Transverse colon (tissue), 4 donors: ENCODE data around the gene CCDC63. TPM values are rescaled to one million over a fixed set of nuclear protein-coding genes. Genes with fewer than 3 reads are reported as not detected.

ENCODE experiments used
- DNase-seq: peaks from one replicate; pipeline ENCODE4 v3.0.0-alpha.2; 2019
- H3K27ac ChIP-seq, 4 donors: fragments of 200-600 bp; sonication (generic); 2 replicates each; pipeline ENCODE4 v1.5.1; 2016 to 2018; ENCODE audit warnings: inconsistent platforms in 4 of 4
- H3K27me3 ChIP-seq: fragments of 200-600 bp; sonication (generic); 2 replicates; pipeline ENCODE4 v1.5.1; 2017; ENCODE audit warnings: inconsistent platforms
- H3K36me3 ChIP-seq, 4 donors: fragments of 200-600 bp; sonication (generic); 2 replicates each; pipeline ENCODE4 v1.5.1; 2017 to 2019; ENCODE audit warnings: inconsistent platforms in 4 of 4
- H3K4me1 ChIP-seq, 4 donors: fragments of 200-600 bp; sonication (generic); 2 replicates each; pipeline ENCODE4 v1.5.1; 2017 to 2020; ENCODE audit warnings: inconsistent platforms in 4 of 4
- H3K4me3 ChIP-seq, 4 donors: fragments of 200-600 bp; sonication (generic); 1 replicate in 1 of 4; 2 replicates in 3 of 4; pipeline versions ENCODE4 v1.5.1 to v1.6.1; 2017 to 2019; ENCODE audit warnings: inconsistent platforms in 4 of 4
- H3K9me3 ChIP-seq, 2 donors: fragments of 200-600 bp; sonication (generic); 2 replicates each; pipeline ENCODE4 v1.5.1; 2017 to 2019; ENCODE audit warnings: inconsistent platforms in 2 of 2
- EP300 ChIP-seq: sonication (generic); formaldehyde crosslinking; IDR thresholded peaks from one replicate; pipeline ENCODE4 v1.6.1; 2017; ENCODE audit warnings: antibody characterized with exemption, low read depth
- POLR2A ChIP-seq: fragments of 450-650 bp; IDR thresholded peaks from one replicate; pipeline ENCODE4 v1.6.1; 2016; ENCODE audit warnings: antibody characterized with exemption, mild to moderate bottlenecking, moderate library complexity
- POLR2AphosphoS5 ChIP-seq, 3 donors: sonication (generic); formaldehyde crosslinking; IDR thresholded peaks; one replicate each; pipeline ENCODE4 v1.6.1; 2016; ENCODE audit warnings: antibody characterized with exemption in 3 of 3
- WGBS, 2 donors: methylation state at CpG; one replicate each; pipeline ENCODE4 v1.1.5; 2018; ENCODE audit warnings: low coverage in 1 of 2; 5-methylcytosine and 5-hydroxymethylcytosine counted together
- in situ Hi-C, 4 donors: fragments of 200-750 bp; cut with MboI; loops; one replicate each; pipeline versions ENCODE4 v1.15.0 to v1.15.1; 2017; ENCODE audit warnings: low sequenced_read_pairs in 3 of 4, low pct_ligation_motif_present in 1 of 4, low pct_unique_long_range_greater_than_20kb in 1 of 4
- intact Hi-C: fragments of 100-400 bp; cut with DNase I; formaldehyde crosslinking; loops from one replicate; pipeline ENCODE4 v1.15.1; 2023; ENCODE audit warnings: low total_unique reads
- total RNA-seq, 4 donors: library from RNA; depleted of rRNA; stranded (reverse); fragments of >200 nt; gene quantifications; one replicate each; pipeline ENCODE4 v1.1.0, GENCODE V29; 2016
- TF ChIP-seq, protein P1 (sequence below), 5 experiments: fragments of 200-600 bp in 3 of 5; fragments of 450-650 bp in 2 of 5; sonication (generic) in 3 of 5; IDR thresholded peaks; 1 replicate in 2 of 5; 2 replicates in 3 of 5; pipeline ENCODE4 v1.5.1; 2016 to 2017; ENCODE audit warnings: antibody characterized with exemption in 5 of 5, inconsistent platforms in 3 of 5, mild to moderate bottlenecking in 2 of 5, moderate library complexity in 1 of 5

The CCDC63 gene
- total RNA-seq, 4 donors from 2014 or later: not detected

DNA sequence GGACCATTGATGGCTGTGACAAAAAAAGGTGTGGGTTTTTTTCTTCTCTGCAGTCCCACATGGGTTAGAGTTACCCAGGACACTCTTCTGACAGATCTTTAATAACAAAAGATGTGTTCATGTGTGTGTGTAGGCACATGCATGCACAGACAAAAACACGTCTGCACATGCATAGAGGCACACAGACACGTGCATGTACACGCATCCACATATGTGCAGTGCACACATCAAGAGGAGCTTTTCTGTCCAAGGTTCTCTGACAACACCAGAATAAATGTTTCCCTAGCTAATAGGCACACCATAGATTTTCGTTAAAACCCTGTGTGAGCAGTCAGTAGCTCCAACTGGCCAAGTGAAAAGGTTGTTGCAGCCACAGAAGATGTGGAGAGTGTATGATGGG lies 76.4 kb downstream of the CCDC63 start:
- 84% methylated on average over 4 of the region's 4 CpGs; no CpG with 5 or more reads in 1 of the 2 donors for WGBS, 2 donors
- intact Hi-C loops (no loop called here), in situ Hi-C loops (no loop called here)

DNA sequence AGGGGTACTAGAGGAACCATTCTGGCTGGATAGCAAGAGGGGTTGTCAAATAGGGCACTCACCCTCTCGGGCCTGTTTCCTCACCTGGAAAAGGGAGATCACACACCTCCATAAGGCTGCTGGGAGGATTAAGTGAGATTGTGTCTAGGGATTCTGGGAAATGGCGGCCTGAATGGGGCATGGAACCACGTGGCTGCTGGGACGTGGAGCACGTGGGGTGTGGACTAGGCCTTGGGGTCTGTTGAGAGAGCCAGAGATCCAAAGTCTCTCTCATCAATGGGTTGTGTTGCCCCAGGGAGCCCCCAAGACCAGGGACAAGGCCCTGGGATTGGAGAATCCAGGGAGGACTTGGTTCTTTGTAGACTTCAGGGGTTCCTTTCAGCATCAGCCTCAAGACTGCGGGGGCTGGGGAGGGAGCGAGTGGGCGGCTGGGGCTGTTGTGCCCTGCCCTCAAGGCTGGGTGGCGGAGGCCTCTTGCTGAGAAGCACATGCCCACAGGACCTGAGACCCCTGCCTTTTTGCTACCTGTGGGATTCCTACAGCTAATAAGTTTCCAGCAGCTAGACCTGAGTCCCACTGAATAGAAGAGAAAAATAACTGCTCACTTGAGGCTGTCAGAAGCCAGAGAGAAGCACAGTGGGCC lies 77.0 kb downstream of the CCDC63 start:
- no peaks in the 10 kb centered on the region for H3K36me3 ChIP-seq
- no peak overlapping the region for H3K27ac ChIP-seq
- H3K4me3 ChIP-seq: no peak overlapping the region
- intact Hi-C loops: no loop called here
- no peaks in the 10 kb centered on the region for H3K9me3 ChIP-seq
- H3K4me1 ChIP-seq: no peaks in the 10 kb centered on the region
- 88 to 90% methylated on average over 2 to 6 of the region's 9 CpGs for WGBS, 2 donors
- H3K27me3 ChIP-seq: peaks cover 8% of the 10 kb centered on the region
- DNase-seq: no peak
- in situ Hi-C loops: no loop called here
- TF ChIP-seq POLR2A (no peak), POLR2AphosphoS5 (IDR thresholded peaks at IDR 0.05) (no peak), EP300 (no peak)
- TF ChIP-seq, protein P1, sequence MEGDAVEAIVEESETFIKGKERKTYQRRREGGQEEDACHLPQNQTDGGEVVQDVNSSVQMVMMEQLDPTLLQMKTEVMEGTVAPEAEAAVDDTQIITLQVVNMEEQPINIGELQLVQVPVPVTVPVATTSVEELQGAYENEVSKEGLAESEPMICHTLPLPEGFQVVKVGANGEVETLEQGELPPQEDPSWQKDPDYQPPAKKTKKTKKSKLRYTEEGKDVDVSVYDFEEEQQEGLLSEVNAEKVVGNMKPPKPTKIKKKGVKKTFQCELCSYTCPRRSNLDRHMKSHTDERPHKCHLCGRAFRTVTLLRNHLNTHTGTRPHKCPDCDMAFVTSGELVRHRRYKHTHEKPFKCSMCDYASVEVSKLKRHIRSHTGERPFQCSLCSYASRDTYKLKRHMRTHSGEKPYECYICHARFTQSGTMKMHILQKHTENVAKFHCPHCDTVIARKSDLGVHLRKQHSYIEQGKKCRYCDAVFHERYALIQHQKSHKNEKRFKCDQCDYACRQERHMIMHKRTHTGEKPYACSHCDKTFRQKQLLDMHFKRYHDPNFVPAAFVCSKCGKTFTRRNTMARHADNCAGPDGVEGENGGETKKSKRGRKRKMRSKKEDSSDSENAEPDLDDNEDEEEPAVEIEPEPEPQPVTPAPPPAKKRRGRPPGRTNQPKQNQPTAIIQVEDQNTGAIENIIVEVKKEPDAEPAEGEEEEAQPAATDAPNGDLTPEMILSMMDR (IDR thresholded peaks at IDR 0.05): no peak

More for the DNA sequence above, 76.4 kb downstream of the CCDC63 start:
- peaks cover 8% of the 10 kb centered on the region for H3K27me3 ChIP-seq
- TF ChIP-seq POLR2A (no peak), EP300 (no peak), POLR2AphosphoS5 (IDR thresholded peaks at IDR 0.05) (no peak)
- no peak for DNase-seq
- no peak overlapping the region for H3K27ac ChIP-seq
- H3K4me3 ChIP-seq: no peak overlapping the region
- no peaks in the 10 kb centered on the region for H3K36me3 ChIP-seq
- no peaks in the 10 kb centered on the region for H3K9me3 ChIP-seq
- H3K4me1 ChIP-seq: no peaks in the 10 kb centered on the region

DNA sequence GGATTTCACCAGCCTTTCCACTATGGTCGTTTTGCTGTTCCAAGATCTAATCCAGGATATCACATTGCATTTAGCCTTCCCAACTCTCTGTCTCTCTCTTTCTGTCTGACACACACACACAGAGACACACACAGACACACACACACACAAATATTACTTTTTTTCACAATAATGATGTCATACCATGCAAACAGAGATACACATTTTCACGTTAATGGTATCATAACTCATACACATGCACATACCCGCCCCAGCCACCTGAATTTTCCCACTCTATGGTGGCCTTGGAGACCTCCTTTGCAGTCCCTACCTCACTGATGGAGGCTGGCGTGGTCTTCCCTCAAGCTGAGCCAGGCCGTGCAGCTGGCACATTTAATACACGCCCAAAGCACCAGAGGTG lies 80.8 kb downstream of the CCDC63 start:
- 37 to 42% methylated on average over 3 to 6 of the region's 6 CpGs for WGBS, 2 donors
- H3K36me3 ChIP-seq: no peaks in the 10 kb centered on the region
- H3K27me3 ChIP-seq: peaks cover 8% of the 10 kb centered on the region
- H3K9me3 ChIP-seq: no peaks in the 10 kb centered on the region
- H3K27ac ChIP-seq: no peak overlapping the region
- in situ Hi-C loops: loop anchor here in 1 of 4 donors (25.0 kb wide), 1 partner anchor 385 kb away; no protein-coding TSS in a partner anchor
- intact Hi-C loops: no loop called here
- DNase-seq: no peak
- TF ChIP-seq EP300 (no peak), POLR2AphosphoS5 (IDR thresholded peaks at IDR 0.05) (no peak), POLR2A (no peak)
- TF ChIP-seq, protein P1 (IDR thresholded peaks at IDR 0.05): no peak
- H3K4me1 ChIP-seq: no peaks in the 10 kb centered on the region
- H3K4me3 ChIP-seq: no peak overlapping the region

DNA sequence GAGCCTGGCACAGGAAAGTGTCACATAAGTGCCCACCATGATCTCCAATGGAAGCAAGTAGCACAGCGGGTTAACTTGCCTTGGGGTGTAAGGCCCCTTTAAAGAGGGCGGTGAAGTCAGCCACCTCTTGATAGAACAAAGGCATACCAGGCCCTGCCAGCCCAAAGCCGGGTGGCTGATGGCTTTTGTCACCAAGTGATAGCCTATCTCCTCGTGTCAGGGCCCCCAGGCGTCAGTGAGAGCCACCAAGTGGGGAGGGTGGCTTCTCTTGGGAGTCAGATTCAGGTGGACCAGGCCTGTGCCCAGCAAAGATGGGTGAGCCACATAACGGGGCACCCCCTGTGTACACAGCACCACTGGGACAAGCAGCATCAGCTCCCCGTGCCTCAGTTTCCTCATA lies 81.9 kb downstream of the CCDC63 start:
- intact Hi-C loops: no loop called here
- no peak for TF ChIP-seq POLR2A
- no peaks in the 10 kb centered on the region for H3K9me3 ChIP-seq
- 70% methylated on average over 7 of the region's 7 CpGs; no CpG with 5 or more reads in 1 of the 2 donors for WGBS, 2 donors
- no peaks in the 10 kb centered on the region for H3K36me3 ChIP-seq
- in situ Hi-C loops: loop anchor here in 1 of 4 donors (25.0 kb wide), 1 partner anchor 384 kb away; no protein-coding TSS in a partner anchor
- no peak overlapping the region for H3K27ac ChIP-seq
- no peak overlapping the region for H3K4me3 ChIP-seq
- no peak for DNase-seq
- no peaks in the 10 kb centered on the region for H3K4me1 ChIP-seq
- H3K27me3 ChIP-seq: peaks cover 8% of the 10 kb centered on the region

DNA sequence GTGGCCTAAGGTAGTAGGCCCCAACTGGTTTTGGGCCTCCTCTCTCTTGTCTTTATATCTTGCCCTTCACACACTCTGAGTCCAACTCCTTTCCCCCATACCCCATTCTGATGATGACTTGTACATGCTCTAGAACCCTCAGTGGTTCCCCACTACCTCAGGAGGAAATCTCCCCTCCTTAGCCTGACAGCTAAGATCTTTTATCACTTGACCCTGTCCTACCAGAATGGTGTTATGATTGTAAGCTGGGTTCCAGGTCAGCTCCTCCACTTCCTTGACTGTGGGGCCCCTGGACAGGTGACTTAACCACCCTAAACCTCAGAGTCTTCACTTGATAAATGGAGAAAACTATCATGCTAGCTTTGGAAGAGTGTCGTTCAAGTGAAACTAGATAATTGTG lies 83.0 kb downstream of the CCDC63 start:
- Histone ChIP-seq H3K4me1 (no peaks in the 10 kb centered on the region), H3K27ac (no peak overlapping the region), H3K27me3 (peaks cover 4% of the 10 kb centered on the region), H3K4me3 (no peak overlapping the region), H3K9me3 (no peaks in the 10 kb centered on the region), H3K36me3 (no peaks in the 10 kb centered on the region)
- no peak for DNase-seq
- TF ChIP-seq POLR2AphosphoS5 (IDR thresholded peaks at IDR 0.05) (no peak), EP300 (no peak), POLR2A (no peak)
- TF ChIP-seq, protein P1 (IDR thresholded peaks at IDR 0.05): no peak
- intact Hi-C loops (no loop called here), in situ Hi-C loops (loop anchor here in 2 of 4 donors (10.0 to 25.0 kb wide), 2 partner anchors 375 to 382 kb away; no protein-coding TSS in a partner anchor)
- WGBS, 2 donors: 67 to 89% methylated on average over 1 of the region's 1 CpG
